Neuronal stem cell (in vitro differentiated cells): Measurements from ENCODE around the gene KAT7.
A peak's percentile ranks its signal among the peaks of the same experiment; 100 is the strongest.

Experiments used
- DNase-seq: peaks from one replicate; pipeline ENCODE4 v3.0.0-alpha.2; 2013; ENCODE audit warnings: low spot score
- H2AFZ ChIP-seq: one replicate; pipeline ENCODE4 v1.6.1; 2013; ENCODE audit warnings: mild to moderate bottlenecking, low read length, inconsistent platforms
- H2AK5ac ChIP-seq: 2 replicates; pipeline ENCODE4 v1.6.1; 2013; ENCODE audit warnings: low read depth, mild to moderate bottlenecking, inconsistent platforms, low read length, moderate library complexity, mixed read lengths
- H2BK120ac ChIP-seq: 2 replicates; pipeline ENCODE4 v1.6.1; 2013; ENCODE audit warnings: low read depth, mild to moderate bottlenecking, inconsistent platforms, low read length, moderate library complexity, mixed read lengths
- H2BK12ac ChIP-seq: one replicate; pipeline ENCODE4 v1.6.1; 2013; ENCODE audit warnings: low read length, inconsistent platforms
- H2BK15ac ChIP-seq: 2 replicates; pipeline ENCODE4 v1.6.1; 2013; ENCODE audit warnings: mild to moderate bottlenecking, low read length, inconsistent platforms, mixed read lengths
- H2BK5ac ChIP-seq: one replicate; pipeline ENCODE4 v1.6.1; 2013; ENCODE audit warnings: inconsistent platforms, mild to moderate bottlenecking, low read length, moderate library complexity
- H3K14ac ChIP-seq: one replicate; pipeline ENCODE4 v1.6.1; 2013; ENCODE audit warnings: low read length, inconsistent platforms
- H3K18ac ChIP-seq: 2 replicates; pipeline ENCODE4 v1.6.1; 2013; ENCODE audit warnings: low read length, inconsistent platforms
- H3K23ac ChIP-seq: 2 replicates; pipeline ENCODE4 v1.6.1; 2013; ENCODE audit warnings: low read depth, mild to moderate bottlenecking, mixed read lengths, low read length, inconsistent platforms; ENCODE audit not compliant: poor library complexity
- H3K27ac ChIP-seq: replicated peaks from 3 replicates; pipeline ENCODE4 v1.5.1; 2013; ENCODE audit warnings: low read length, inconsistent platforms
- H3K27me3 ChIP-seq, 3 experiments: 2 replicates each; pipeline ENCODE4 v1.6.1; 2013; ENCODE audit warnings: low read length in 3 of 3, mild to moderate bottlenecking in 2 of 3, inconsistent platforms in 1 of 3, low read depth in 1 of 3, mixed read lengths in 1 of 3, moderate library complexity in 1 of 3; ENCODE audit not compliant: control insufficient read depth in 3 of 3, insufficient read depth in 3 of 3
- H3K36me3 ChIP-seq, 2 donors: replicated peaks in 1 of 2; 2 replicates each; pipeline ENCODE4 v1.6.1; 2013; ENCODE audit warnings: low read length in 2 of 2; ENCODE audit not compliant: control insufficient read depth in 2 of 2, insufficient read depth in 2 of 2
- H3K4ac ChIP-seq: 2 replicates; pipeline ENCODE4 v1.6.1; 2013; ENCODE audit warnings: inconsistent platforms, mild to moderate bottlenecking, low read length, moderate library complexity
- H3K4me1 ChIP-seq, 2 donors: 1 replicate in 1 of 2; 2 replicates in 1 of 2; pipeline ENCODE4 v1.6.1; 2013; ENCODE audit warnings: low read length in 2 of 2, low read depth in 1 of 2; ENCODE audit not compliant: control insufficient read depth in 2 of 2, insufficient read depth in 1 of 2
- H3K4me2 ChIP-seq: one replicate; pipeline ENCODE4 v1.6.1; 2013; ENCODE audit warnings: mild to moderate bottlenecking, low read length, inconsistent platforms; ENCODE audit not compliant: insufficient read depth, poor library complexity, severe bottlenecking
- H3K4me3 ChIP-seq, 2 donors: 2 replicates each; pipeline ENCODE4 v1.5.1; 2013; ENCODE audit warnings: low read length in 2 of 2, mild to moderate bottlenecking in 2 of 2, inconsistent platforms in 1 of 2, moderate library complexity in 1 of 2
- H3K79me1 ChIP-seq: one replicate; pipeline ENCODE4 v1.6.1; 2013; ENCODE audit warnings: low read depth, mild to moderate bottlenecking, inconsistent platforms, low read length, moderate library complexity
- H3K9ac ChIP-seq: one replicate; pipeline ENCODE4 v1.6.1; 2013; ENCODE audit warnings: mild to moderate bottlenecking, low read depth, low read length, inconsistent platforms; ENCODE audit not compliant: poor library complexity
- H3K9me3 ChIP-seq, 2 donors: replicated peaks in 1 of 2; 2 replicates each; pipeline versions ENCODE3 to v1.6.1; 2013; ENCODE audit warnings: low read length in 2 of 2, mild to moderate bottlenecking in 2 of 2, inconsistent platforms in 1 of 2, low read depth in 1 of 2, mixed read lengths in 1 of 2, moderate library complexity in 1 of 2; ENCODE audit not compliant: control insufficient read depth in 2 of 2, insufficient read depth in 1 of 2
- H4K8ac ChIP-seq: one replicate; pipeline ENCODE4 v1.6.1; 2013; ENCODE audit warnings: low read depth, mild to moderate bottlenecking, inconsistent platforms, low read length, moderate library complexity
- H4K91ac ChIP-seq: one replicate; pipeline ENCODE4 v1.6.1; 2013; ENCODE audit warnings: low read length, low read depth, mild to moderate bottlenecking, inconsistent platforms; ENCODE audit not compliant: poor library complexity
- WGBS, 2 donors: extraction: QIAGEN DNeasy Blood & Tissue Kit; methylation state at CpG; one replicate each; pipeline ENCODE4 v1.1.7; 2013; ENCODE audit warnings: missing lambda C conversion rate in 2 of 2, mixed read lengths in 1 of 2; ENCODE audit not compliant: insufficient read length in 2 of 2, insufficient replicate concordance in 1 of 2; ENCODE audit errors: extremely low coverage in 2 of 2; 5-methylcytosine and 5-hydroxymethylcytosine counted together

KAT7 gene

GRCh38 chr17:49873926-49874325, 85.4 kb downstream of the KAT7 start:
- Histone ChIP-seq H3K27me3 (peaks cover 0 to 76% (median 0%) of the 10 kb centered on the region in 3 experiments), H3K27ac (no peak overlapping the region), H3K23ac (no peak overlapping the region), H3K4ac (no peak overlapping the region), H3K14ac (no peak overlapping the region), H2BK12ac (no peak overlapping the region), H2BK15ac (peak overlapping the region; percentile 73), H2BK5ac (no peak overlapping the region), H2BK120ac (no peak overlapping the region), H3K9me3 (no peaks in the 10 kb centered on the region), H4K91ac (no peak overlapping the region), H2AFZ (no peak overlapping the region), H3K4me2 (no peak overlapping the region), H3K9ac (no peak overlapping the region), H3K36me3 (no peaks in the 10 kb centered on the region), H3K4me3 (no peak overlapping the region), H3K79me1 (no peaks in the 10 kb centered on the region), H3K18ac (no peak overlapping the region), H3K4me1 (peaks cover 0 to 10% of the 10 kb centered on the region in 2 donors), H2AK5ac (no peak overlapping the region), H4K8ac (no peak overlapping the region)
- no peak for DNase-seq
- WGBS, 2 donors: no CpG with 5 or more reads among the region's 3 CpGs

DNA sequence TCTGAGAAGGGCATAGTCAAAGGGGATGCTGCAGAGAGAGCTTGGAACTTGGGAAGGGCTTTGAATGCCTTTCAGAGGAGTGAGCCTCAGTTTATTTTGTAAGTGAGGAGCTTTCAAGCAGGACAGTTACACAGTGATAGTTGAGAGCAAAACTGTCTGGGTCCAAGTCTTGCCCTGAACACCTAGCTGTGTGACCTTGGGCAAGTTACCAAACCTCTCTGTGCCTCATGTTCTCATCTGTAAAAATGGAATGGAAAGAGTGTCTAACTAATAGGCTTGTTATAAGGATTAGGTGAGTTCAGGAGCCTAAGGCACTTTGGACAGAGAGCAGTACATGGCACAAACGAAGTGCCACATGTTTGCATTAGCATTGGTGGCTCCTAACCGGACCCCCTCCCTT, 86.4 kb downstream of the KAT7 start:
- H3K14ac ChIP-seq: no peak overlapping the region
- H3K4me2 ChIP-seq: no peak overlapping the region
- no peak overlapping the region for H3K27ac ChIP-seq
- no peak overlapping the region for H4K91ac ChIP-seq
- no peak overlapping the region for H3K18ac ChIP-seq
- H3K4ac ChIP-seq: no peak overlapping the region
- H2BK12ac ChIP-seq: no peak overlapping the region
- H4K8ac ChIP-seq: no peak overlapping the region
- no peak overlapping the region for H3K23ac ChIP-seq
- no peak overlapping the region for H2BK120ac ChIP-seq
- no peak for DNase-seq
- no peak overlapping the region for H3K4me3 ChIP-seq
- peaks cover 0 to 10% of the 10 kb centered on the region in 2 donors for H3K4me1 ChIP-seq
- H2AK5ac ChIP-seq: no peak overlapping the region
- no peak overlapping the region for H3K9ac ChIP-seq
- peaks cover 0 to 81% (median 0%) of the 10 kb centered on the region in 3 experiments for H3K27me3 ChIP-seq
- H2BK15ac ChIP-seq: no peak overlapping the region
- H3K79me1 ChIP-seq: no peaks in the 10 kb centered on the region
- H2BK5ac ChIP-seq: no peak overlapping the region
- no peaks in the 10 kb centered on the region for H3K36me3 ChIP-seq
- no peak overlapping the region for H2AFZ ChIP-seq
- no peaks in the 10 kb centered on the region for H3K9me3 ChIP-seq
- no CpG with 5 or more reads among the region's 2 CpGs for WGBS, 2 donors

DNA sequence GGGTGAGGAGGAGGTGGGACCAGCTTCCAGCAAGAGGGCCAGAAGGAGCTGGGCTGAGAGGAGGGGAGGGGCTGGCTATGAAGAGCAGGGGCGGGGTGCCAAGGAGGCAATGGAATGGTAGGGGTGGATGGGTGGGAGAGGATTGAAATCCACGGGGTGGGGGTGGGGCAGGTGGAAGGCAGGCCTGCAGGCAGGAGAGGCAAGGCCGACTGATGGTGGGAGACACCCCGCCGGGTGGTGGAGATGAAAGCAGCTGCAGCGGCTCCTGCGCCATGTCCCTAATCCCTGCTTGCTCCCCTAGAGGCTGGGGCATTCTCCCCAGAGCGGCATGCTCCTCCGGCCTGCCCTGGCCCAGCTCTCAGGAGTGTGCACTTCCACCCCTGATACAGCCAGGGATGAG, 87.2 kb downstream of the KAT7 start:
- Histone ChIP-seq H2BK5ac (no peak overlapping the region), H3K4ac (no peak overlapping the region), H3K79me1 (no peaks in the 10 kb centered on the region), H4K8ac (no peak overlapping the region), H3K4me2 (no peak overlapping the region), H3K27me3 (peaks cover 0 to 79% (median 0%) of the 10 kb centered on the region in 3 experiments), H3K4me3 (peak overlapping the region in 1 of 2 donors; percentile 33), H3K4me1 (peaks cover 3 to 13% of the 10 kb centered on the region in 2 donors), H2AK5ac (no peak overlapping the region), H2BK120ac (no peak overlapping the region), H2BK15ac (no peak overlapping the region), H3K18ac (peak overlapping the region; percentile 90), H3K9me3 (no peaks in the 10 kb centered on the region), H3K14ac (no peak overlapping the region), H2BK12ac (no peak overlapping the region), H3K23ac (no peak overlapping the region), H3K9ac (no peak overlapping the region), H2AFZ (no peak overlapping the region), H4K91ac (no peak overlapping the region), H3K36me3 (no peaks in the 10 kb centered on the region), H3K27ac (no peak overlapping the region)
- no peak for DNase-seq
- no CpG with 5 or more reads among the region's 9 CpGs for WGBS, 2 donors

- H3K36me3 ChIP-seq: no peaks in the 10 kb centered on the region
- no peak overlapping the region for H3K27ac ChIP-seq
- H3K9ac ChIP-seq: no peak overlapping the region
- H3K23ac ChIP-seq: no peak overlapping the region
- H3K14ac ChIP-seq: no peak overlapping the region
- no peak for DNase-seq
- H2AFZ ChIP-seq: no peak overlapping the region
- no peak overlapping the region for H3K4me2 ChIP-seq
- no peak overlapping the region for H2BK5ac ChIP-seq
- no peaks in the 10 kb centered on the region for H3K79me1 ChIP-seq
- no peak overlapping the region for H3K4me3 ChIP-seq
- no peak overlapping the region for H2BK15ac ChIP-seq
- H2BK12ac ChIP-seq: no peak overlapping the region
- no CpG with 5 or more reads among the region's 14 CpGs for WGBS, 2 donors
- H3K9me3 ChIP-seq: no peaks in the 10 kb centered on the region
- H2BK120ac ChIP-seq: no peak overlapping the region
- no peak overlapping the region for H3K18ac ChIP-seq
- peaks cover 3 to 20% of the 10 kb centered on the region in 2 donors for H3K4me1 ChIP-seq
- H4K91ac ChIP-seq: no peak overlapping the region
- no peak overlapping the region for H3K4ac ChIP-seq
- no peak overlapping the region for H2AK5ac ChIP-seq
- H3K27me3 ChIP-seq: peaks cover 0 to 87% (median 0%) of the 10 kb centered on the region in 3 experiments
- H4K8ac ChIP-seq: no peak overlapping the region
Measured at GRCh38 chr17:49878931-49879904, 90.7 kb downstream of the KAT7 start.
